IMR-90 (cell line): ENCODE data around the gene SKAP1. TPM values are rescaled to one million over a fixed set of nuclear protein-coding genes. Genes with fewer than 3 reads are reported as not detected.

Experiments
- ATAC-seq: fragments of 200-7000 bp; cut with Tn5 transposase; 2 replicates; pipeline ENCODE4 v1.9.1; 2020; ENCODE audit warnings: low read depth, mild to moderate bottlenecking, moderate library complexity
- BruUV-seq: library from RNA; stranded (reverse); fragments of 400-500 nt; replicated peaks from 2 replicates; lab custom pipeline; 2021; lab: Mats Ljungman, UMichigan
- CTCF ChIA-PET: fragments of 300-600 bp; formaldehyde crosslinking; extraction: SDS; loops from one replicate; lab custom pipeline; 2021; ENCODE audit warnings: antibody characterized with exemption; lab: Yijun Ruan, JAX
- POLR2A ChIA-PET: fragments of 300-600 bp; sonication (Branson Sonifier 250); formaldehyde crosslinking; loops from one replicate; lab custom pipeline; 2022; ENCODE audit warnings: antibody characterized with exemption; ENCODE audit not compliant: unreplicated experiment; lab: Charles Lee
- DNase-seq: peaks from one replicate; pipeline ENCODE4 v3.0.0; 2013
- H2AFZ ChIP-seq: replicated peaks from 2 replicates; pipeline ENCODE3; 2013; ENCODE audit warnings: low read length, mild to moderate bottlenecking; ENCODE audit not compliant: poor library complexity
- H2AK5ac ChIP-seq: 2 replicates; pipeline ENCODE4 v1.6.1; 2013; ENCODE audit warnings: low read depth, low read length, inconsistent platforms
- H2AK9ac ChIP-seq: replicated peaks from 2 replicates; pipeline ENCODE3; 2013; ENCODE audit warnings: mild to moderate bottlenecking, low read depth, low read length, moderate library complexity; ENCODE audit not compliant: poor library complexity
- H2BK120ac ChIP-seq: 2 replicates; pipeline ENCODE4 v1.6.1; 2013; ENCODE audit warnings: low read depth, low read length, inconsistent platforms
- H2BK15ac ChIP-seq: 3 replicates; pipeline ENCODE4 v1.6.1; 2013; ENCODE audit warnings: low read depth, low read length, inconsistent platforms
- H2BK20ac ChIP-seq: 2 replicates; pipeline ENCODE4 v1.6.1; 2013; ENCODE audit warnings: low read depth, mild to moderate bottlenecking, inconsistent platforms, low read length, moderate library complexity
- H2BK5ac ChIP-seq: 2 replicates; pipeline ENCODE4 v1.6.1; 2013; ENCODE audit warnings: mild to moderate bottlenecking, low read depth, low read length, inconsistent platforms; ENCODE audit not compliant: poor library complexity, severe bottlenecking
- H3K14ac ChIP-seq: replicated peaks from 2 replicates; pipeline ENCODE4 v1.6.1; 2013; ENCODE audit warnings: low read depth, low read length, inconsistent platforms
- H3K18ac ChIP-seq: 2 replicates; pipeline ENCODE4 v1.6.1; 2013; ENCODE audit warnings: low read depth, low read length, control low read depth
- H3K23ac ChIP-seq: 2 replicates; pipeline ENCODE4 v1.6.1; 2013; ENCODE audit warnings: low read depth, low read length, inconsistent platforms
- H3K27ac ChIP-seq: 2 replicates; pipeline ENCODE4 v1.5.1; 2013; ENCODE audit warnings: mild to moderate bottlenecking, control low read depth, low read length; ENCODE audit not compliant: insufficient read depth
- H3K27me3 ChIP-seq: 2 replicates; pipeline ENCODE4 v1.6.1; 2013; ENCODE audit warnings: low read length; ENCODE audit not compliant: control insufficient read depth, insufficient read depth
- H3K36me3 ChIP-seq: 2 replicates; pipeline ENCODE4 v1.6.1; 2013; ENCODE audit warnings: low read length, mixed read lengths; ENCODE audit not compliant: control insufficient read depth, insufficient read depth
- H3K4ac ChIP-seq: 2 replicates; pipeline ENCODE4 v1.6.1; 2013; ENCODE audit warnings: low read depth, low read length, inconsistent platforms
- H3K4me1 ChIP-seq: 2 replicates; pipeline ENCODE4 v1.6.1; 2013; ENCODE audit warnings: low read length, mixed read lengths; ENCODE audit not compliant: control insufficient read depth, insufficient read depth
- H3K4me2 ChIP-seq: 2 replicates; pipeline ENCODE4 v1.6.1; 2013; ENCODE audit warnings: low read depth, mild to moderate bottlenecking, control low read depth, low read length, moderate library complexity
- H3K4me3 ChIP-seq: 2 replicates; pipeline ENCODE4 v1.5.1; 2013; ENCODE audit warnings: low read depth, mild to moderate bottlenecking, control low read depth, low read length, moderate library complexity; ENCODE audit not compliant: insufficient read depth
- H3K56ac ChIP-seq: 2 replicates; pipeline ENCODE4 v1.6.1; 2013; ENCODE audit warnings: low read length, inconsistent platforms; ENCODE audit not compliant: insufficient read depth; ENCODE audit errors: extremely low read depth
- H3K79me1 ChIP-seq, 2 experiments: 2 replicates each; pipeline ENCODE4 v1.6.1; 2013; ENCODE audit warnings: low read length in 2 of 2, inconsistent platforms in 1 of 2, low read depth in 1 of 2
- H3K9ac ChIP-seq: 2 replicates; pipeline ENCODE4 v1.6.1; 2013; ENCODE audit warnings: low read depth, low read length, control low read depth
- H3K9me1 ChIP-seq: 2 replicates; pipeline ENCODE4 v1.6.1; 2013; ENCODE audit warnings: low read length, inconsistent platforms; ENCODE audit not compliant: insufficient read depth
- H3K9me3 ChIP-seq: 2 replicates; pipeline ENCODE4 v1.6.1; 2013; ENCODE audit warnings: low read length; ENCODE audit not compliant: control insufficient read depth, insufficient read depth
- H4K20me1 ChIP-seq: 2 replicates; pipeline ENCODE4 v1.6.1; 2013; ENCODE audit warnings: low read length, inconsistent platforms; ENCODE audit not compliant: insufficient read depth
- H4K5ac ChIP-seq: 2 replicates; pipeline ENCODE4 v1.6.1; 2013; ENCODE audit warnings: mild to moderate bottlenecking, low read depth, low read length, control low read depth
- H4K8ac ChIP-seq, 2 experiments: 2 replicates each; pipeline ENCODE4 v1.6.1; 2013; ENCODE audit warnings: low read depth in 2 of 2, low read length in 2 of 2, control low read depth in 1 of 2, inconsistent platforms in 1 of 2
- H4K91ac ChIP-seq: 2 replicates; pipeline ENCODE4 v1.6.1; 2013; ENCODE audit warnings: low read depth, low read length, inconsistent platforms; ENCODE audit not compliant: insufficient read depth
- BHLHE40 ChIP-seq: fragments of 150-350 bp; IDR thresholded peaks from 2 replicates; pipeline ENCODE4 v1.6.1; 2016; ENCODE audit warnings: mild to moderate bottlenecking, low read depth, low read length
- CEBPB ChIP-seq: IDR thresholded peaks from 2 replicates; pipeline ENCODE4 v1.6.1; 2012; ENCODE audit warnings: low read depth, low read length, improper control_type of control experiment
- CHD1 ChIP-seq: IDR thresholded peaks from 2 replicates; pipeline ENCODE4 v1.6.1; 2012; ENCODE audit warnings: low read depth, low read length, improper control_type of control experiment
- CTCF ChIP-seq: conservative IDR thresholded peaks from 2 replicates; pipeline ENCODE4 v1.5.1; 2012; ENCODE audit warnings: mild to moderate bottlenecking, low read depth, low read length, improper control_type of control experiment
- ELK1 ChIP-seq: fragments of 150-350 bp; IDR thresholded peaks from 2 replicates; pipeline ENCODE4 v1.6.1; 2016; ENCODE audit warnings: low read depth, mild to moderate bottlenecking, low read length, moderate library complexity, borderline replicate concordance
- FOS ChIP-seq: fragments of 150-350 bp; IDR thresholded peaks from 2 replicates; pipeline ENCODE4 v1.6.1; 2016; ENCODE audit warnings: low read depth, low read length
- MAFK ChIP-seq: IDR thresholded peaks from 2 replicates; pipeline ENCODE4 v1.6.1; 2012; ENCODE audit warnings: low read depth, low read length, improper control_type of control experiment
- MAZ ChIP-seq: IDR thresholded peaks from 2 replicates; pipeline ENCODE4 v1.6.1; 2012; ENCODE audit warnings: low read depth, mild to moderate bottlenecking, low read length, improper control_type of control experiment, moderate library complexity, borderline replicate concordance
- NFE2L2 ChIP-seq: fragments of 150-350 bp; IDR thresholded peaks from 2 replicates; pipeline ENCODE4 v1.6.1; 2016; ENCODE audit warnings: low read depth, mild to moderate bottlenecking, low read length
- POLR2A ChIP-seq: IDR thresholded peaks from 2 replicates; pipeline ENCODE4 v1.6.1; 2012; ENCODE audit warnings: mild to moderate bottlenecking, low read depth, low read length
- RAD21 ChIP-seq: IDR thresholded peaks from 2 replicates; pipeline ENCODE4 v1.6.1; 2012; ENCODE audit warnings: low read length, improper control_type of control experiment
- RCOR1 ChIP-seq: IDR thresholded peaks from 2 replicates; pipeline ENCODE4 v1.6.1; 2012; ENCODE audit warnings: mild to moderate bottlenecking, low read length, improper control_type of control experiment; ENCODE audit not compliant: insufficient replicate concordance
- RFX5 ChIP-seq: IDR thresholded peaks from 2 replicates; pipeline ENCODE4 v1.8.0; 2012; ENCODE audit warnings: low read depth, mild to moderate bottlenecking, low read length, moderate library complexity
- SMC3 ChIP-seq: fragments of 150-350 bp; IDR thresholded peaks from 2 replicates; pipeline ENCODE4 v1.6.1; 2016; ENCODE audit warnings: low read depth, mild to moderate bottlenecking, antibody characterized with exemption, low read length, moderate library complexity
- whole genome bisulfite sequencing, 2 experiments: methylation state at CpG; one replicate each; pipeline versions ENCODE4 v1.1.5 to v1.1.7; 2013; ENCODE audit warnings: missing lambda C conversion rate in 2 of 2; ENCODE audit not compliant: insufficient read length in 1 of 2; ENCODE audit errors: extremely low coverage in 2 of 2; 5-methylcytosine and 5-hydroxymethylcytosine counted together
- dilution Hi-C: fragments of 300-500 bp; cut with HindIII; formaldehyde crosslinking; loops from one replicate; pipeline ENCODE4 v1.14.3; 2018; ENCODE audit warnings: low sequenced_read_pairs; ENCODE audit not compliant: unreplicated experiment
- in situ Hi-C: fragments of 300-500 bp; cut with MboI; formaldehyde crosslinking; loops from 3 replicates; pipeline ENCODE4 v1.14.3; 2019; ENCODE audit warnings: low sequenced_read_pairs, inconsistent platforms, mixed read lengths
- intact Hi-C: fragments of 100-400 bp; cut with micrococcal nuclease; formaldehyde crosslinking; loops from 2 replicates; pipeline ENCODE4 v1.10.0; 2022
- polyA plus RNA-seq, 3 experiments: library from polyadenylated mRNA; depleted of rRNA; stranded (reverse); fragments of >200 nt; gene quantifications; 2 replicates each; pipeline ENCODE4 v1.2.3, GENCODE V29; 2012; ENCODE audit warnings: low replicate concordance in 1 of 3
- total RNA-seq: library from RNA; depleted of rRNA; stranded (reverse); fragments of >200 nt; gene quantifications from 2 replicates; pipeline ENCODE4 v1.2.3, GENCODE V29; 2012
- TF ChIP-seq, protein P1 (sequence below): fragments of 150-350 bp; IDR thresholded peaks from 2 replicates; pipeline ENCODE4 v1.6.1; 2017; ENCODE audit warnings: mild to moderate bottlenecking, antibody characterized with exemption, low read length, low read depth

Gene SKAP1
- total and polyA plus RNA-seq, 2 of the 4 experiments (the other 2 are of a cell fraction) = not detected

GRCh38 chr17:48247603-48248002 lies 182.4 kb downstream of the SKAP1 start:
- H3K56ac ChIP-seq = no peak overlapping the region
- ATAC-seq = no peak
- no peak for DNase-seq
- no peak overlapping the region for H2AK9ac ChIP-seq
- TF ChIP-seq CTCF (no peak), BHLHE40 (no peak), CHD1 (no peak), FOS (no peak), NFE2L2 (no peak), RCOR1 (no peak), CEBPB (no peak), RAD21 (no peak), MAZ (no peak), POLR2A (no peak), ELK1 (no peak), SMC3 (no peak), RFX5 (no peak), MAFK (no peak)
- TF ChIP-seq, protein P1, sequence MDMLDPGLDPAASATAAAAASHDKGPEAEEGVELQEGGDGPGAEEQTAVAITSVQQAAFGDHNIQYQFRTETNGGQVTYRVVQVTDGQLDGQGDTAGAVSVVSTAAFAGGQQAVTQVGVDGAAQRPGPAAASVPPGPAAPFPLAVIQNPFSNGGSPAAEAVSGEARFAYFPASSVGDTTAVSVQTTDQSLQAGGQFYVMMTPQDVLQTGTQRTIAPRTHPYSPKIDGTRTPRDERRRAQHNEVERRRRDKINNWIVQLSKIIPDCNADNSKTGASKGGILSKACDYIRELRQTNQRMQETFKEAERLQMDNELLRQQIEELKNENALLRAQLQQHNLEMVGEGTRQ = no peak
- no peak overlapping the region for H4K5ac ChIP-seq
- H2BK20ac ChIP-seq = no peak overlapping the region
- no peaks in the 10 kb centered on the region for H3K79me1 ChIP-seq
- H3K23ac ChIP-seq = no peak overlapping the region
- no TSS peak for BruUV-seq
- H3K9me1 ChIP-seq = peaks cover 2% of the 10 kb centered on the region; the same call in 1 of the 2 replicates
- dilution Hi-C loops = no loop called here
- no peak overlapping the region for H2BK5ac ChIP-seq
- H3K4ac ChIP-seq = no peak overlapping the region
- no peak overlapping the region for H4K8ac ChIP-seq
- POLR2A ChIA-PET = no interaction called here
- no peak overlapping the region for H3K27ac ChIP-seq
- H3K4me1 ChIP-seq = peaks cover 4% of the 10 kb centered on the region; the same call in 1 of the 2 replicates
- CTCF ChIA-PET = no interaction called here
- H3K9me3 ChIP-seq = no peaks in the 10 kb centered on the region
- H3K14ac ChIP-seq = no peak overlapping the region
- H3K18ac ChIP-seq = no peak overlapping the region
- H3K4me2 ChIP-seq = no peak overlapping the region
- H2AFZ ChIP-seq = no peak overlapping the region
- WGBS, 2 experiments = no CpG with 5 or more reads among the region's 3 CpGs
- in situ Hi-C loops = no loop called here
- intact Hi-C loops = no loop called here
- H4K20me1 ChIP-seq = no peaks in the 10 kb centered on the region
- H2AK5ac ChIP-seq = no peak overlapping the region
- no peak overlapping the region for H4K91ac ChIP-seq
- H3K4me3 ChIP-seq = no peak overlapping the region
- H3K27me3 ChIP-seq = peaks cover 19% of the 10 kb centered on the region
- no peaks in the 10 kb centered on the region for H3K36me3 ChIP-seq
- H3K9ac ChIP-seq = no peak overlapping the region
- no peak overlapping the region for H2BK120ac ChIP-seq
- no peak overlapping the region for H2BK15ac ChIP-seq
